IPS DF 6.9 (cell line): ENCODE data around the gene NXPH2.

Source experiments
- DNase-seq: peaks from one replicate; pipeline ENCODE4 v3.0.0-alpha.2; 2013; ENCODE audit warnings: low read depth, low spot score
- H3K27ac ChIP-seq: one replicate; pipeline ENCODE4 v1.5.1; 2013; ENCODE audit warnings: low read length, control low read depth
- H3K27me3 ChIP-seq: 2 replicates; pipeline ENCODE4 v1.6.1; 2013; ENCODE audit warnings: mild to moderate bottlenecking, low read length; ENCODE audit not compliant: control insufficient read depth, insufficient read depth
- H3K36me3 ChIP-seq: 2 replicates; pipeline ENCODE4 v1.6.1; 2013; ENCODE audit warnings: low read length; ENCODE audit not compliant: control insufficient read depth, insufficient read depth
- H3K4me1 ChIP-seq: 2 replicates; pipeline ENCODE4 v1.6.1; 2013; ENCODE audit warnings: low read length; ENCODE audit not compliant: control insufficient read depth, insufficient read depth
- H3K4me3 ChIP-seq: 2 replicates; pipeline ENCODE4 v1.5.1; 2013; ENCODE audit warnings: mild to moderate bottlenecking, low read length
- H3K9me3 ChIP-seq: 2 replicates; pipeline ENCODE4 v1.6.1; 2013; ENCODE audit warnings: low read length, inconsistent platforms; ENCODE audit not compliant: control insufficient read depth, insufficient read depth
- WGBS: extraction: QIAGEN DNeasy Blood & Tissue Kit; methylation state at CpG from one replicate; pipeline ENCODE4 v1.1.7; 2013; ENCODE audit warnings: mixed read lengths, missing lambda C conversion rate; ENCODE audit not compliant: insufficient read length, insufficient coverage; 5-methylcytosine and 5-hydroxymethylcytosine counted together

The NXPH2 gene

DNA sequence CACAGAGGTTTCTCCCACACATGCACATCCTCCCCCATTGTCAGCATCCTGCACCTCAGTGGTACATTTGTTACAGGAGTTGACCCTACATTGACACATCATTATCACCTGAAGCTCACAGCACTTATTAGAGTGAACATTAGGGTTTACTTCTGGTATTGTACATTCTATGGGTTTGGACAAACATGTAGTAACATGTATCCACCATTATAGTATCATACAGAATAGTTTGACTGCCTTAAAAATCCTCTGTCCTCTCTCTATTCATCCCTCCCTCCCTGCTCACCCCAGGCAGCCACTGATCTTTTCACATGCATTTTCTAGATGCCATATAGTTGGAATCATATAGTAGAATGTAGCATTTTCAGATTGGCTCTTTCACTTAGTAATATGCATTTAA is 53.5 kb downstream of the NXPH2 start:
- no peak overlapping the region for H3K27ac ChIP-seq
- no peaks in the 10 kb centered on the region for H3K36me3 ChIP-seq
- no peaks in the 10 kb centered on the region for H3K9me3 ChIP-seq
- no peaks in the 10 kb centered on the region for H3K4me1 ChIP-seq
- H3K27me3 ChIP-seq = no peaks in the 10 kb centered on the region
- H3K4me3 ChIP-seq = no peak overlapping the region
- DNase-seq = no peak

DNA sequence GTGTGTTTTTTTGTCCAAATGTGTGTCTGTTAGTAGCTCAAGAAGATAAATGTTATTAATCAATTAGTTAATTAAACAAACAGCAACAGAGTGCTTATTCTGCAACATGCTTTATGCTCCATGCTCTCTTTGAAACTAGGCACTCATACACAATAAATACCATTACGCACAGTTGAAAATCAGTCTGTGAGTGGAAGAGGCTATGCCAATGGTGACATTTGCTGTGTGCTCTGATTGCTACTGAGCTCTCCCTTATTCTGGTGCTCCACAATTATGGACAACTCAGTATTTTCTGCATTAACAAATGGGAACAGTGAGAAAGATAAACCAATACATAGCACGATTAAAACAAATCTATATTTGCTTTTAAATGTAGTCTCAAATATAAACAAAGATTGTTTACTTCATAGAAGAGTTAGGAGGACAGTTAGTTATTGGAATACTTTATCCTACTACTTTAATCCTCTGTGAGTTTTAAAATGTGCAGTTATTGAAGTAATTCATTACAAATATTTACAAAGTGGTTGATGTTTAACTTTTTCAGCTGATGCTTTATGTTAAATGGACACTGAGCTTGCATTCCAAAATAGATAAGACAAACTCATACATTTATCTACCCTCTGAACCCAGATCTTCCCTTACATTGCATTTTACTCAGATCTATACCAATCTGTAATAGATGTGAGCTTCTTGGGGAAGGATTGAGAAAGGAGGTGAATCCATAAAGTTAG is 55.3 kb downstream of the NXPH2 start:
- Histone ChIP-seq H3K27ac (no peak overlapping the region), H3K36me3 (no peaks in the 10 kb centered on the region), H3K9me3 (no peaks in the 10 kb centered on the region), H3K27me3 (no peaks in the 10 kb centered on the region), H3K4me1 (no peaks in the 10 kb centered on the region), H3K4me3 (no peak overlapping the region)
- no CpG with 5 or more reads among the region's 2 CpGs for WGBS
- no peak for DNase-seq

DNA sequence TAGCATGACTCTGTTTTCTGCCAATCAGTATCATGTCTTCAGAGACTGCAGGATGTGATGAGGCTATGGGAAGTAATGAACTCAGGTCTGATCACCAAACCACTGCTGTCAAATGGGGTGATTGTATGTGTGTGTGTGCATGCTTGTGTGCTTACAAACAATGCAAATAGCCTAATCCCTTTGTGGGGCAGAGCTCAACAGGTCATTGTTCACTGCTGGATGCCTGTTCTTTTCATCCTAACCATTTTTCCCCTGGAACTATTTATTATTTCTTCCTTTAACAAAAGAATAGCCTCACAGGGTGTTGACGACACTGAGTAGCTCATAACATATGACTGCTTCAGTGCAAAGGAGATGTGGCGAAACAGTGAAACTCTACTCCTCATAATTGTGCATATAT is 55.9 kb downstream of the NXPH2 start:
- Histone ChIP-seq H3K9me3 (no peaks in the 10 kb centered on the region), H3K27me3 (no peaks in the 10 kb centered on the region), H3K4me1 (no peaks in the 10 kb centered on the region), H3K27ac (no peak overlapping the region), H3K4me3 (no peak overlapping the region), H3K36me3 (no peaks in the 10 kb centered on the region)
- no CpG with 5 or more reads among the region's 2 CpGs for WGBS
- no peak for DNase-seq

DNA sequence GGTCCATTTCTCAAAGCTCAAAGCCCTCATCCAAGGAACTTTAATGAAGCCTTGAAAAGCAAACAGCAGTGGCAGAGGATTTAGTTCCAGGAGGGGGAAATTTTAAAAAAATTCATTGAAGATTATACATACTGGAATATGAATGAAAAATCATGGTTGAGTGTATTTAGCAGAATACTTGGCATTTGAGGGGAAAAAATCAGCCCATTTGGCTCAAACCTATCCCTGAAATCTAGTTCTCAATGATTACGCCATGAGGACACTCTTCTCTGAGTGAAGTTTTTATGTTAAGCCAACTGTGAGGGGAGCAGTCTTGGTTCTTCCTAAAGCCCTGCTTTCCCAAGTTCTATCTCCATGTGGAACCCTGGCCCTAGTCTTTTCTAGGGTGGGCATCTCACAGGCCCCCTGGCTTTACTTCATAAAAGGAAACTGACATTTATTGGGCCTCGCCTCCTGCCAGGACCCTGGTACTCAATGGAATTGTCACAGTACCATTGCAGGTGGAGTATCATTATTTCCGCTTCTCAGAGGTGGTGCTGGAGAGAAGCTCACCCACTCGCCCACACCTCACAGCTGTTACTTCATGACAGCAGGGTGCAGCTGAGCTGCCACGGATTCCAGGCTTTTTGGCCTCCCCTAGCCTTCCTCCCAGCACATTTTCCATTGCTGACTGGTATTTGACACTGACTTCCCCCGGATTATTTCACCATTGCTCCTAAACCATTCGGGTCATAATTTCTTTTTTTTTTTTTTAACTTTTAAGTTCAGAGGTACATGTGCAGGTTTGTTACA is 56.8 kb downstream of the NXPH2 start:
- Histone ChIP-seq H3K4me3 (no peak overlapping the region), H3K27me3 (no peaks in the 10 kb centered on the region), H3K9me3 (no peaks in the 10 kb centered on the region), H3K4me1 (no peaks in the 10 kb centered on the region), H3K36me3 (no peaks in the 10 kb centered on the region), H3K27ac (no peak overlapping the region)
- DNase-seq = no peak
- WGBS = no CpG with 5 or more reads among the region's 7 CpGs

DNA sequence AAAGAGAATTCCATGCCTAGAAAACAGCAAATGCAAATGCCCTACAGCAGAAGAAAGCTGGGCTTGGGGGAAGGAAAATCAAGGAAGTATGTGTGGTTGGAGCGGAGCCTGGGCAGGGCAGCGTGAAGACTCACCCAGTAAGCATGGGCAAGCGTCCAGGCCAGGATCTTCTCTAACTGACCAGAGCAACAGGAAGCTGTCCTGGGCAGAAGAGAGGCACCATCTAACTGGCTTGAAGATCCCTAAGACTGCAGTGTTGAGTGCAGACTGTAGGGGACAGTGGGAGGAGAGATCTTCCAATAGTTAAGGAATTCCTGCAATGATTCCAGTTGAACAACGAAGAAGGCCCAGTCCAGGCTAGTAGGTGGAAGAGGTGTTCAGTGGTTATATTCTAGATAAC is 57.9 kb downstream of the NXPH2 start:
- no peak for DNase-seq
- Histone ChIP-seq H3K36me3 (no peaks in the 10 kb centered on the region), H3K4me3 (no peak overlapping the region), H3K27ac (no peak overlapping the region), H3K9me3 (no peaks in the 10 kb centered on the region), H3K27me3 (no peaks in the 10 kb centered on the region), H3K4me1 (no peaks in the 10 kb centered on the region)
- no CpG with 5 or more reads among the region's 4 CpGs for WGBS

DNA sequence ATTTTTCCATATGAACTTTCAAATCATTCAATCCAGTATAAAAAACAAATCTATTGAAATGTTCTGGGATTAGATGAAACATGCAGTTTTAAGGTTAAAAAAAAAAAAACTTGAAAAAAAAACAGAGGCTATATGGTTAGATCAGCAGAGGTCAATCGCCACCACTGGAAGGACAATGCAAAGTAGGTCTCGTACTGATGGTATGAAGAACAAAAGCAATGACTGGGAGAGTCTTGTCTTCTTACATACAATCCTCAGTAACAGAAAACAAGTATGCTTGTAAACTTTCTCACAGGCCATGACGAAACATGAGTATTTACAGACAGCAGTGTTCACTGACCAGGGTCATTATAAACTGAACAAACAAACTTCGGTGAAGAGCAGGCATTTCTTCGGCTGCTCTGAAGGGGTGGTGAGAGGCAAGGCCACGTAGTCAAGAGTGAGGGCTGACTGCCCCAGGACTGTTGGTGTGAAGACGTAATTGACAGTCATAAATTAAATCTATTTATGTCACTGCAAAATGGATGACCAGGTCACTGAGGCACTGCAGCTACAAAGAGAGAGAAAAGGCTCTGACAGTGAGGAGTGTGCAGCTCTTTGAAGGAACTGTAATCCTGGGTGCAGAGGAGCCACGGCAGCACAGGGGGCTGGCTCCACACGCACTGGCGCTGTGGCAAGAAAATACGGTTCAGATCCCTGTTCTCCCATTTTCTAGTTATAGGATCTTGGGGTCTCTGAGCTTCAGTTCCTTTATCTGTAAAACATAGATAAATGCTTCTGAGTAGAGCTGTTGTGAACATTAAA is 60.0 kb downstream of the NXPH2 start:
- WGBS = no CpG with 5 or more reads among the region's 11 CpGs
- DNase-seq = no peak
- Histone ChIP-seq H3K36me3 (no peaks in the 10 kb centered on the region), H3K27ac (no peak overlapping the region), H3K4me3 (no peak overlapping the region), H3K4me1 (no peaks in the 10 kb centered on the region), H3K27me3 (no peaks in the 10 kb centered on the region), H3K9me3 (no peaks in the 10 kb centered on the region)

DNA sequence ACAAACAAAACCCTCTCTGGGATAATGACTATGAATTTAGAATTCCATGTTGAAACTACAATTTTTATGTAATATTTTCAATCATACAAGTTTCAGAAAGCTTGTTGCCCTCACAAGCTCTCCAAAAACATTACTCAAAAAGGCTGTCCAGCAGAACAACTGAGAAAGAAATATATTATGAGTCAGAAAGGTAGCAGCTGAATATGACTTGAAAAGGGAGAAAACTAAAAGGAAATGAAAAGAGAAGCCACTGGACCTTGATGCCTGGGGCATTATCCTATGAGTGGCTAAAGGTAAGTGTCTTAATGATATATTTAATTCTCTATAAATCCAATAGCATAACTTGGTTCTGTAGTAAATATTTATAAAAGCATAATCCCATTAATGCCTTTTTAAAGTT is 61.8 kb downstream of the NXPH2 start:
- no peaks in the 10 kb centered on the region for H3K36me3 ChIP-seq
- H3K4me3 ChIP-seq = no peak overlapping the region
- H3K27me3 ChIP-seq = no peaks in the 10 kb centered on the region
- no peaks in the 10 kb centered on the region for H3K9me3 ChIP-seq
- H3K4me1 ChIP-seq = no peaks in the 10 kb centered on the region
- DNase-seq = no peak
- H3K27ac ChIP-seq = no peak overlapping the region

DNA sequence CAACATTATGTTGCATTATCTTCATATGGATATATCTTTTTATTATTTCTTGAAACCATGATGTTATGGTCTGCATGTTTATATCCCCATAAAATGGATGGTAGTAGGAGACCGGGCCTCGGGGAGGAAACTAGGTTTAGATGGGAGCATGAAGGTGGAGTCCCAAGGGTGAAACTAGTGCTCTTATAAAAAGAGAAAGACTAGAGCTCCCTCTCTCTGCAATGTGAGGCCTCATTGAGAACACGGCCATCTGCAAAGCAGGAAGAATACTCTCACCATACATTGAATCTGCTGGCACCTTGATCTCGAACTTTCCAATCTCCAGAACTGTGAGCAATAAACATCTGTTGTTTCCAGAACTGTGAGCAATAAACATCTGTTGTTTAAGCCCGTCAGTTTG is 64.0 kb downstream of the NXPH2 start:
- Histone ChIP-seq H3K9me3 (no peaks in the 10 kb centered on the region), H3K36me3 (no peaks in the 10 kb centered on the region), H3K4me3 (no peak overlapping the region), H3K27ac (no peak overlapping the region), H3K4me1 (no peaks in the 10 kb centered on the region), H3K27me3 (no peaks in the 10 kb centered on the region)
- DNase-seq = no peak
- no CpG with 5 or more reads among the region's 5 CpGs for WGBS

DNA sequence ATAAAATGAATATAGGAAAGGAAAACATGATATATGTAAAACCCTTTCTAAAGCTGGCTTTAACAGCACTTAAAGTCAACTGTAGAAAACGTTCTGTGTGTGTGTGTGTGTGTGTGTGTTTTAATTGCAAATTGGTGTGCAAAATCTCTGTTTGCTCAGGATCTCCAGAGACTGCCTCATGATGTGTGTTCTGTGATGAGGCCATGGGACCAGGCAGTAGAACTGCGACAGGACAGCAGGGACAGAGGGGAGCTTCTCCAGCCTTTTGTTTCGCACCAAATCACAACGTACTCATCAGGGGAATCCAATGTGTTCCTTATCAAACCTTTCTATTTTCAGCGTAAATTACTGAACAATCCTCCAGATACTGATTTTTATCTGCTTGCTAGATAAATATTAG is 66.7 kb downstream of the NXPH2 start:
- Histone ChIP-seq H3K36me3 (no peaks in the 10 kb centered on the region), H3K4me1 (no peaks in the 10 kb centered on the region), H3K27ac (no peak overlapping the region), H3K9me3 (no peaks in the 10 kb centered on the region), H3K27me3 (no peaks in the 10 kb centered on the region), H3K4me3 (no peak overlapping the region)
- no peak for DNase-seq
- WGBS = no CpG with 5 or more reads among the region's 5 CpGs

DNA sequence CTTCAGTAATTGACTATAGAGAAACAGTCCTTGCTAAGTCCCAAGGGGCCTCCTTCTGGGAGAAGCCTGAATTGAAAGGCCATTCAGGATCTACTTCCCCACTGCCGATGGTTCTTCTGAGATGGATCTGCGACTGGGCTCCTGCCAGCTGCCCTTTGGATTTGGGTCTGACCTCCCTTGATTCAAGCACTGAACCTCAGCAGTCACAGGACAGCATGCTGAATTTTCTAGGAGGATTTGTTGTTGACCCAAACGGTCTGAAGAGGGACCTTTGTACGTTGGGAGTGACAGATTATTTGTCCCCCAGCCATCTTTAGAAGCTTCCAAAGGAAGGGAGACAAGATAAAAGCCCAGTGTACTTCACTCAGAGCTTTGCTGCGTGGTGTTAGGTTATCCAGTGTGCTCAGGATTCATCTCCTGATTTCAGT is 67.1 kb downstream of the NXPH2 start:
- Histone ChIP-seq H3K4me1 (no peaks in the 10 kb centered on the region), H3K4me3 (no peak overlapping the region), H3K27ac (no peak overlapping the region), H3K27me3 (no peaks in the 10 kb centered on the region), H3K36me3 (no peaks in the 10 kb centered on the region), H3K9me3 (no peaks in the 10 kb centered on the region)
- DNase-seq = no peak
- WGBS = no CpG with 5 or more reads among the region's 5 CpGs
